ENCODE data around the gene LAMB3. TPM values are rescaled to one million over a fixed set of nuclear protein-coding genes. Genes with fewer than 3 reads are reported as not detected.

LAMB3 gene
- total RNA-seq, 1 donor, result 5.4 TPM

- peaks cover 7% of the 10 kb centered on the region for H3K4me1 ChIP-seq (ENCODE audit: insufficient read depth, low read length)
- H4K20me1 ChIP-seq (ENCODE audit: insufficient read depth, low read length), result no peaks in the 10 kb centered on the region
- no peak overlapping the region for H3K27ac ChIP-seq (ENCODE audit: low read depth, low read length)
- no peak overlapping the region for H3K4me2 ChIP-seq (ENCODE audit: insufficient read depth, low read length)
- H3K4me3 ChIP-seq (ENCODE audit: insufficient read depth, low read length), result no peak overlapping the region
- no peak for DNase-seq (ENCODE audit: insufficient read length, low spot score, missing footprints)
- TF ChIP-seq, protein P1, sequence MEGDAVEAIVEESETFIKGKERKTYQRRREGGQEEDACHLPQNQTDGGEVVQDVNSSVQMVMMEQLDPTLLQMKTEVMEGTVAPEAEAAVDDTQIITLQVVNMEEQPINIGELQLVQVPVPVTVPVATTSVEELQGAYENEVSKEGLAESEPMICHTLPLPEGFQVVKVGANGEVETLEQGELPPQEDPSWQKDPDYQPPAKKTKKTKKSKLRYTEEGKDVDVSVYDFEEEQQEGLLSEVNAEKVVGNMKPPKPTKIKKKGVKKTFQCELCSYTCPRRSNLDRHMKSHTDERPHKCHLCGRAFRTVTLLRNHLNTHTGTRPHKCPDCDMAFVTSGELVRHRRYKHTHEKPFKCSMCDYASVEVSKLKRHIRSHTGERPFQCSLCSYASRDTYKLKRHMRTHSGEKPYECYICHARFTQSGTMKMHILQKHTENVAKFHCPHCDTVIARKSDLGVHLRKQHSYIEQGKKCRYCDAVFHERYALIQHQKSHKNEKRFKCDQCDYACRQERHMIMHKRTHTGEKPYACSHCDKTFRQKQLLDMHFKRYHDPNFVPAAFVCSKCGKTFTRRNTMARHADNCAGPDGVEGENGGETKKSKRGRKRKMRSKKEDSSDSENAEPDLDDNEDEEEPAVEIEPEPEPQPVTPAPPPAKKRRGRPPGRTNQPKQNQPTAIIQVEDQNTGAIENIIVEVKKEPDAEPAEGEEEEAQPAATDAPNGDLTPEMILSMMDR (IDR thresholded peaks at IDR 0.05; ENCODE audit: extremely low read depth, low read depth, low read length), result no peak
- no peak overlapping the region for H2AFZ ChIP-seq (ENCODE audit: low read length)
- H3K79me2 ChIP-seq (ENCODE audit: insufficient read depth, low read length), result no peaks in the 10 kb centered on the region
- H3K36me3 ChIP-seq (ENCODE audit: insufficient read depth, low read length), result no peaks in the 10 kb centered on the region
- no peaks in the 10 kb centered on the region for H3K27me3 ChIP-seq (ENCODE audit: insufficient read depth, low read length)
- H3K9me3 ChIP-seq (ENCODE audit: low read depth, low read length), result no peaks in the 10 kb centered on the region
These were observed 26.4 kb downstream of the LAMB3 start for GRCh38 chr1:209625791-209626285.

GRCh38 chr1:209624558-209625549 lies 27.4 kb downstream of the LAMB3 start:
- Histone ChIP-seq H3K27ac (ENCODE audit: low read depth, low read length) (no peak overlapping the region), H3K4me1 (ENCODE audit: insufficient read depth, low read length) (peaks cover 11% of the 10 kb centered on the region), H3K79me2 (ENCODE audit: insufficient read depth, low read length) (no peaks in the 10 kb centered on the region), H2AFZ (ENCODE audit: low read length) (no peak overlapping the region), H3K27me3 (ENCODE audit: insufficient read depth, low read length) (no peaks in the 10 kb centered on the region), H4K20me1 (ENCODE audit: insufficient read depth, low read length) (no peaks in the 10 kb centered on the region), H3K9me3 (ENCODE audit: low read depth, low read length) (no peaks in the 10 kb centered on the region), H3K4me3 (ENCODE audit: insufficient read depth, low read length) (no peak overlapping the region), H3K4me2 (ENCODE audit: insufficient read depth, low read length) (peak overlapping the region; percentile 11), H3K36me3 (ENCODE audit: insufficient read depth, low read length) (no peaks in the 10 kb centered on the region)
- TF ChIP-seq, protein P1 (IDR thresholded peaks at IDR 0.05; ENCODE audit: extremely low read depth, low read depth, low read length), result no peak
- DNase-seq (ENCODE audit: insufficient read length, low spot score, missing footprints), result no peak

GRCh38 chr1:209622841-209623829 lies 29.1 kb downstream of the LAMB3 start:
- no peaks in the 10 kb centered on the region for H3K79me2 ChIP-seq (ENCODE audit: insufficient read depth, low read length)
- H3K4me3 ChIP-seq (ENCODE audit: insufficient read depth, low read length), result no peak overlapping the region
- DNase-seq (ENCODE audit: insufficient read length, low spot score, missing footprints), result no peak
- H3K4me1 ChIP-seq (ENCODE audit: insufficient read depth, low read length), result peaks cover 24% of the 10 kb centered on the region
- H3K4me2 ChIP-seq (ENCODE audit: insufficient read depth, low read length), result no peak overlapping the region
- no peaks in the 10 kb centered on the region for H3K27me3 ChIP-seq (ENCODE audit: insufficient read depth, low read length)
- TF ChIP-seq, protein P1 (IDR thresholded peaks at IDR 0.05; ENCODE audit: extremely low read depth, low read depth, low read length), result no peak
- H3K36me3 ChIP-seq (ENCODE audit: insufficient read depth, low read length), result no peaks in the 10 kb centered on the region
- no peaks in the 10 kb centered on the region for H4K20me1 ChIP-seq (ENCODE audit: insufficient read depth, low read length)
- no peak overlapping the region for H2AFZ ChIP-seq (ENCODE audit: low read length)
- no peaks in the 10 kb centered on the region for H3K9me3 ChIP-seq (ENCODE audit: low read depth, low read length)
- no peak overlapping the region for H3K27ac ChIP-seq (ENCODE audit: low read depth, low read length)

All from osteoblast (primary cell).